H9 (cell line): ENCODE results near the gene PLCB1. TPM values are rescaled to one million over a fixed set of nuclear protein-coding genes. Genes with fewer than 3 reads are reported as not detected.

Source experiments
- DNase-seq: peaks from one replicate; pipeline ENCODE4 v3.0.0-alpha.2; 2017
- H2AFZ ChIP-seq: one replicate; pipeline ENCODE4 v1.6.1; 2013; ENCODE audit warnings: mild to moderate bottlenecking, low read length, control low read depth, moderate library complexity
- H2AK5ac ChIP-seq: 2 replicates; pipeline ENCODE4 v1.6.1; 2013; ENCODE audit warnings: low read length, control low read depth, mixed read lengths; ENCODE audit not compliant: insufficient read length
- H2BK120ac ChIP-seq: one replicate; pipeline ENCODE4 v1.6.1; 2013; ENCODE audit warnings: low read depth, mild to moderate bottlenecking, low read length, control low read depth, inconsistent platforms; ENCODE audit not compliant: poor library complexity, severe bottlenecking
- H2BK12ac ChIP-seq: 2 replicates; pipeline ENCODE4 v1.6.1; 2013; ENCODE audit warnings: low read length, control low read depth, mixed read lengths, low read depth; ENCODE audit not compliant: insufficient read length
- H2BK15ac ChIP-seq: 2 replicates; pipeline ENCODE4 v1.6.1; 2013; ENCODE audit warnings: low read depth, low read length, control low read depth
- H2BK20ac ChIP-seq: one replicate; pipeline ENCODE4 v1.6.1; 2013; ENCODE audit warnings: low read depth, mild to moderate bottlenecking, low read length, control low read depth, inconsistent platforms; ENCODE audit not compliant: poor library complexity, severe bottlenecking
- H2BK5ac ChIP-seq: 2 replicates; pipeline ENCODE4 v1.6.1; 2013; ENCODE audit warnings: low read length, control low read depth, mixed read lengths; ENCODE audit not compliant: insufficient read length
- H3K14ac ChIP-seq: 2 replicates; pipeline ENCODE4 v1.6.1; 2013; ENCODE audit warnings: low read length, control low read depth; ENCODE audit not compliant: insufficient read depth
- H3K18ac ChIP-seq: 2 replicates; pipeline ENCODE4 v1.6.1; 2013; ENCODE audit warnings: low read depth, mild to moderate bottlenecking, mixed read lengths, low read length, control low read depth; ENCODE audit not compliant: insufficient read length
- H3K23ac ChIP-seq: 2 replicates; pipeline ENCODE4 v1.6.1; 2013; ENCODE audit warnings: low read length, control low read depth, mixed read lengths, low read depth; ENCODE audit not compliant: insufficient read length
- H3K23me2 ChIP-seq: 2 replicates; pipeline ENCODE4 v1.6.1; 2013; ENCODE audit warnings: low read depth, mild to moderate bottlenecking, mixed read lengths, low read length, control low read depth; ENCODE audit not compliant: insufficient read length, poor library complexity, severe bottlenecking
- H3K27ac ChIP-seq: 2 replicates; pipeline ENCODE4 v1.5.1; 2013; ENCODE audit warnings: low read length, control low read depth, mixed read lengths, low read depth; ENCODE audit not compliant: insufficient read length
- H3K27me3 ChIP-seq: 2 replicates; pipeline ENCODE4 v1.6.1; 2013; ENCODE audit warnings: low read length, control low read depth, inconsistent platforms; ENCODE audit not compliant: insufficient read depth
- H3K4ac ChIP-seq: 2 replicates; pipeline ENCODE4 v1.6.1; 2013; ENCODE audit warnings: low read depth, mild to moderate bottlenecking, control low read depth, inconsistent platforms, low read length, moderate library complexity
- H3K4me1 ChIP-seq: 2 replicates; pipeline ENCODE4 v1.6.1; 2013; ENCODE audit warnings: low read length, control low read depth, inconsistent platforms; ENCODE audit not compliant: insufficient read depth
- H3K4me2 ChIP-seq: 2 replicates; pipeline ENCODE4 v1.6.1; 2013; ENCODE audit warnings: low read length, control low read depth, mixed read lengths; ENCODE audit not compliant: insufficient read length, insufficient read depth
- H3K56ac ChIP-seq: 2 replicates; pipeline ENCODE4 v1.6.1; 2013; ENCODE audit warnings: low read depth, mild to moderate bottlenecking, mixed read lengths, low read length, control low read depth; ENCODE audit not compliant: insufficient read length
- H3K79me1 ChIP-seq: 2 replicates; pipeline ENCODE4 v1.6.1; 2013; ENCODE audit warnings: low read depth, mild to moderate bottlenecking, moderate library complexity, low read length, control low read depth, inconsistent platforms; ENCODE audit not compliant: insufficient read depth, poor library complexity, severe bottlenecking
- H3K79me2 ChIP-seq: 2 replicates; pipeline ENCODE4 v1.6.1; 2013; ENCODE audit warnings: low read length, control low read depth, inconsistent platforms; ENCODE audit not compliant: insufficient read depth
- H3K9ac ChIP-seq: 2 replicates; pipeline ENCODE4 v1.6.1; 2013; ENCODE audit warnings: low read length, control low read depth, mixed read lengths; ENCODE audit not compliant: insufficient read length; ENCODE audit errors: extremely low read depth
- H3K9me3 ChIP-seq: one replicate; pipeline ENCODE4 v1.6.1; 2013; ENCODE audit warnings: low read depth, low read length, inconsistent platforms; ENCODE audit not compliant: control insufficient read depth
- H3T11ph ChIP-seq: one replicate; pipeline ENCODE4 v1.6.1; 2013; ENCODE audit warnings: mild to moderate bottlenecking, low read length, control low read depth, inconsistent platforms
- H4K20me1 ChIP-seq: one replicate; pipeline ENCODE4 v1.6.1; 2013; ENCODE audit not compliant: control insufficient read depth, insufficient read length, insufficient read depth
- H4K5ac ChIP-seq: 2 replicates; pipeline ENCODE4 v1.6.1; 2013; ENCODE audit warnings: low read depth, mild to moderate bottlenecking, mixed read lengths, low read length, control low read depth; ENCODE audit not compliant: insufficient read length
- H4K8ac ChIP-seq: replicated peaks from 2 replicates; pipeline ENCODE4 v1.6.1; 2013; ENCODE audit warnings: low read length, control low read depth, mixed read lengths, low read depth; ENCODE audit not compliant: insufficient read length
- H4K91ac ChIP-seq: 2 replicates; pipeline ENCODE4 v1.6.1; 2013; ENCODE audit warnings: low read depth, mild to moderate bottlenecking, moderate library complexity, mixed read lengths, low read length, control low read depth; ENCODE audit not compliant: insufficient read length
- H3K27ac Mint-ChIP-seq, 3 experiments: 2 replicates in 2 of 3; 3 replicates in 1 of 3; pipeline ENCODE4 v1.8.0; 2020 to 2021; ENCODE audit warnings: mixed read lengths in 3 of 3, mild to moderate bottlenecking in 1 of 3, moderate library complexity in 1 of 3
- H3K27me3 Mint-ChIP-seq: 2 replicates; pipeline ENCODE4 v1.8.0; 2021; ENCODE audit warnings: low read depth, mild to moderate bottlenecking, moderate library complexity, mixed read lengths
- H3K36me3 Mint-ChIP-seq, 3 experiments: 2 replicates in 2 of 3; 3 replicates in 1 of 3; pipeline ENCODE4 v1.8.0; 2020 to 2021; ENCODE audit warnings: low read depth in 3 of 3, mixed read lengths in 3 of 3; ENCODE audit not compliant: insufficient read depth in 1 of 3
- H3K4me1 Mint-ChIP-seq, 2 experiments: 2 replicates each; pipeline ENCODE4 v1.8.0; 2020; ENCODE audit warnings: mixed read lengths in 2 of 2
- H3K4me3 Mint-ChIP-seq, 2 experiments: 2 replicates in 1 of 2; 3 replicates in 1 of 2; pipeline ENCODE4 v1.8.0; 2020 to 2021; ENCODE audit warnings: mild to moderate bottlenecking in 2 of 2, mixed read lengths in 2 of 2, moderate library complexity in 1 of 2
- H3K9me3 Mint-ChIP-seq, 2 experiments: 2 replicates in 1 of 2; 3 replicates in 1 of 2; pipeline ENCODE4 v1.8.0; 2020; ENCODE audit warnings: mild to moderate bottlenecking in 2 of 2, mixed read lengths in 2 of 2, moderate library complexity in 1 of 2
- CTCF ChIP-seq: fragments of 200-600 bp; sonication (generic); conservative IDR thresholded peaks from 3 replicates; pipeline ENCODE4 v1.8.0; 2021; ENCODE audit warnings: antibody characterized with exemption, mild to moderate bottlenecking
- WGBS: extraction: QIAGEN DNeasy Blood & Tissue Kit; methylation state at CpG from one replicate; pipeline ENCODE4 v1.1.7; 2013; ENCODE audit warnings: missing lambda C conversion rate, low lambda C conversion rate, mixed read lengths; ENCODE audit not compliant: insufficient read length; ENCODE audit errors: extremely low coverage; 5-methylcytosine and 5-hydroxymethylcytosine counted together
- total RNA-seq: library from RNA; stranded (reverse); gene quantifications from 2 replicates; pipeline ENCODE4 v1.2.1, GENCODE V29; 2021

The PLCB1 gene
- total RNA-seq, 1 experiment from 2014 or later = 11.5 TPM

- Mint-ChIP-seq H3K4me1 (no peaks in the 10 kb centered on the region), H3K27ac (no peak overlapping the region), H3K27me3 (no peaks in the 10 kb centered on the region), H3K4me3 (no peak overlapping the region), H3K36me3 (no peaks in the 10 kb centered on the region), H3K9me3 (no peaks in the 10 kb centered on the region; a peak in 1 of 5 replicates)
- H4K91ac ChIP-seq = no peak overlapping the region
- no peaks in the 10 kb centered on the region for H3K4me1 ChIP-seq
- H2BK15ac ChIP-seq = no peak overlapping the region
- H2BK5ac ChIP-seq = no peak overlapping the region
- H2BK120ac ChIP-seq = no peak overlapping the region
- H4K8ac ChIP-seq = no peak overlapping the region
- no peak overlapping the region for H2BK12ac ChIP-seq
- H3K56ac ChIP-seq = no peak overlapping the region
- H2AK5ac ChIP-seq = no peak overlapping the region
- H3K9me3 ChIP-seq = no peaks in the 10 kb centered on the region
- H3T11ph ChIP-seq = no peak overlapping the region
- no peak overlapping the region for H3K18ac ChIP-seq
- H3K27me3 ChIP-seq = no peaks in the 10 kb centered on the region
- no peak overlapping the region for H3K27ac ChIP-seq
- no peak for DNase-seq
- no peak overlapping the region for H2BK20ac ChIP-seq
- no peak for TF ChIP-seq CTCF
- no peak overlapping the region for H3K14ac ChIP-seq
- H4K20me1 ChIP-seq = no peaks in the 10 kb centered on the region
- no peak overlapping the region for H4K5ac ChIP-seq
- no peaks in the 10 kb centered on the region for H3K79me2 ChIP-seq
- no peak overlapping the region for H3K9ac ChIP-seq
- H2AFZ ChIP-seq = no peak overlapping the region
- H3K4ac ChIP-seq = no peak overlapping the region
- H3K23me2 ChIP-seq = no peaks in the 10 kb centered on the region
- no peaks in the 10 kb centered on the region for H3K79me1 ChIP-seq
- no CpG with 5 or more reads among the region's 1 CpG for WGBS
- no peak overlapping the region for H3K23ac ChIP-seq
- no peak overlapping the region for H3K4me2 ChIP-seq
These were observed 270.7 kb downstream of the PLCB1 start for GRCh38 chr20:8402798-8403197.
